HG02759 (cell line): Measurements from ENCODE around the gene OIP5.
"Not testable (repeated sequence)": the region's sequence is repeated elsewhere in the genome, so short reads cannot be mapped to it uniquely, and the experiment has no call there.

Experiments used
- ATAC-seq: cut with Tn5 transposase; IDR thresholded peaks from one replicate; pipeline ENCODE4 v1.9.1; 2021; ENCODE audit warnings: mild to moderate bottlenecking, moderate library complexity; ENCODE audit not compliant: unreplicated experiment

Gene OIP5

GRCh38 chr15:41332194-41333025 lies at the start of gene OIP5, which contains the start of gene NUSAP1:
Gene OIP5 (minus strand): TSS chr15:41332591. CDS start chr15:41332561, 30 bp downstream.
Gene NUSAP1 (plus strand): TSS chr15:41332881. CDS start chr15:41332958, 77 bp downstream.
- peak; percentile 92 for ATAC-seq

GRCh38 chr15:41377978-41378377 lies 45.6 kb upstream of the OIP5 start:
- no peak for ATAC-seq

GRCh38 chr15:41367418-41367817 lies 35.0 kb upstream of the OIP5 start:
- ATAC-seq, result no peak

- no peak for ATAC-seq
Observed at GRCh38 chr15:41354371-41354770, 22.0 kb upstream of the OIP5 start.

GRCh38 chr15:41350057-41350717 lies 17.8 kb upstream of the OIP5 start:
- no peak for ATAC-seq

- no peak for ATAC-seq
Observed at GRCh38 chr15:41347236-41347635, 14.8 kb upstream of the OIP5 start.

GRCh38 chr15:41341519-41341918 lies 9.1 kb upstream of the OIP5 start:
- no peak for ATAC-seq

- no peak for ATAC-seq
Observed at GRCh38 chr15:41340189-41340695, 7.9 kb upstream of the OIP5 start.

- ATAC-seq, result no peak
Observed at GRCh38 chr15:41337631-41338522, 5.5 kb upstream of the OIP5 start.

GRCh38 chr15:41337047-41337446 lies 4.7 kb upstream of the OIP5 start:
- ATAC-seq, result no peak

GRCh38 chr15:41336549-41336948 lies 4.2 kb upstream of the OIP5 start:
- no peak for ATAC-seq

GRCh38 chr15:41334293-41335120 lies 2.1 kb upstream of the OIP5 start:
- no peak for ATAC-seq

GRCh38 chr15:41333026-41333562 lies 703 bp upstream of the OIP5 start:
- peak; percentile 22 for ATAC-seq

- ATAC-seq, result no peak
Observed at GRCh38 chr15:41331833-41332193, 578 bp downstream of the OIP5 start.

GRCh38 chr15:41331281-41331680 lies 1.1 kb downstream of the OIP5 start:
- no peak for ATAC-seq

GRCh38 chr15:41323611-41324010 lies 8.8 kb downstream of the OIP5 start:
- no peak for ATAC-seq

- ATAC-seq, result not testable (repeated sequence)
Observed at GRCh38 chr15:41320805-41321330, 11.5 kb downstream of the OIP5 start.

GRCh38 chr15:41309226-41309905 lies 23.0 kb downstream of the OIP5 start:
- no peak for ATAC-seq

- no peak for ATAC-seq
Observed at GRCh38 chr15:41307679-41308078, 24.7 kb downstream of the OIP5 start.
